ENCODE data around the gene CHCHD5. TPM values are rescaled to one million over a fixed set of nuclear protein-coding genes. Genes with fewer than 3 reads are reported as not detected.

CHCHD5 gene
- total and polyA plus RNA-seq, 10 of the 15 experiments (the other 5 are each of a cell fraction or from before 2014, with no cell fraction given), result 16.4 to 118 (median 45.2) TPM

GRCh38 chr2:112542123-112542983 lies 42.1 kb upstream of the CHCHD5 start, which contains the start of gene POLR1B (continued):
- no peak for TF ChIP-seq BCL3 (IDR thresholded peaks at IDR 0.05; ENCODE audit: borderline replicate concordance, insufficient read depth, low read depth, low read length, poor library complexity, severe bottlenecking)
- peak in 1 of 2 experiments; percentile 70; a peak in 2 of 4 replicates for TF ChIP-seq BHLHE40 (IDR thresholded peaks at IDR 0.05; ENCODE audit: borderline replicate concordance in 1 of 2, low read depth in 2 of 2, low read length in 1 of 2)
- TF ChIP-seq IRF3 (IDR thresholded peaks at IDR 0.05), result no peak
- peak; percentile 95 for TF ChIP-seq RAD51 (IDR thresholded peaks at IDR 0.05)
- no peak for TF ChIP-seq BCL11A (IDR thresholded peaks at IDR 0.05; ENCODE audit: low read depth, low read length)
- no peak for TF ChIP-seq MEF2A (IDR thresholded peaks at IDR 0.05; ENCODE audit: insufficient read depth, low read depth, low read length)
- TF ChIP-seq ZBTB40 (IDR thresholded peaks at IDR 0.05; ENCODE audit: borderline replicate concordance), result peak; percentile 97
- peak; percentile 86 for TF ChIP-seq USF1 (IDR thresholded peaks at IDR 0.05; ENCODE audit: borderline replicate concordance, extremely low read length, insufficient read depth, low read depth, low read length)
- 0 out of 2 replicates have a peak, but pooled peaks have one; percentile 64 for TF ChIP-seq GATAD2B (conservative IDR thresholded peaks at IDR 0.05; ENCODE audit: low read depth)
- peak; percentile 81 for TF ChIP-seq ZBTB11 (CRISPR knock-in tag; IDR thresholded peaks at IDR 0.05)
- TF ChIP-seq SMAD1 (IDR thresholded peaks at IDR 0.05; ENCODE audit: low read depth, partially characterized antibody), result no peak
- 0 out of 2 replicates have a peak, but pooled peaks have one; percentile 9 for TF ChIP-seq PML (IDR thresholded peaks at IDR 0.05; ENCODE audit: low read length)
- TF ChIP-seq MTA3 (IDR thresholded peaks at IDR 0.05; ENCODE audit: borderline replicate concordance, low read length), result no peak; the same call in 1 of the 2 replicates
- TF ChIP-seq BRCA1 (IDR thresholded peaks at IDR 0.05; ENCODE audit: low read depth, low read length), result 0 out of 2 replicates have a peak, but pooled peaks have one; percentile 20
- no peak for TF ChIP-seq YBX1 (IDR thresholded peaks at IDR 0.05)
- TF ChIP-seq ZNF622 (IDR thresholded peaks at IDR 0.05), result no peak
- TF ChIP-seq MTA2 (IDR thresholded peaks at IDR 0.05; ENCODE audit: low read depth), result no peak
